ENCODE results near the gene ABI3BP. TPM values are rescaled to one million over a fixed set of nuclear protein-coding genes. Genes with fewer than 3 reads are reported as not detected.

ABI3BP gene
- total RNA-seq, 1 experiment from 2014 or later, result 5.2 TPM

- intact Hi-C loops (cut with micrococcal nuclease; ENCODE audit: unreplicated experiment), result no loop called here
- no peak overlapping the region for H3K27ac Mint-ChIP-seq (ENCODE audit: unreplicated experiment)
- no peaks in the 10 kb centered on the region for H3K36me3 Mint-ChIP-seq (ENCODE audit: insufficient read depth, unreplicated experiment)
- H3K4me1 Mint-ChIP-seq (ENCODE audit: low read depth, unreplicated experiment), result no peaks in the 10 kb centered on the region
- peaks cover 2% of the 10 kb centered on the region for H3K9me3 Mint-ChIP-seq (ENCODE audit: low read depth, unreplicated experiment)
- CTCF ChIA-PET, result no interaction called here
- DNase-seq, result no peak
- no TSS peak for BruUV-seq (replicated peaks)
- no peaks in the 10 kb centered on the region for H3K27me3 Mint-ChIP-seq (ENCODE audit: unreplicated experiment)
- no peak for TF ChIP-seq CTCF (IDR thresholded peaks at IDR 0.05; ENCODE audit: unreplicated experiment)
- H3K4me3 Mint-ChIP-seq (ENCODE audit: low read depth, unreplicated experiment), result no peak overlapping the region
These were observed 213.1 kb downstream of the ABI3BP start for GRCh38 chr3:100780071-100780622.

- no peak for DNase-seq
- H3K27ac Mint-ChIP-seq (ENCODE audit: unreplicated experiment), result no peak overlapping the region
- CTCF ChIA-PET, result no interaction called here
These were observed 213.7 kb downstream of the ABI3BP start for GRCh38 chr3:100779480-100779879.

GRCh38 chr3:100777271-100777670 is 215.9 kb downstream of the ABI3BP start:
- CTCF ChIA-PET, result no interaction called here
- no peak for TF ChIP-seq CTCF (IDR thresholded peaks at IDR 0.05; ENCODE audit: unreplicated experiment)
- no peak overlapping the region for H3K27ac Mint-ChIP-seq (ENCODE audit: unreplicated experiment)
- no peaks in the 10 kb centered on the region for H3K9me3 Mint-ChIP-seq (ENCODE audit: low read depth, unreplicated experiment)
- H3K4me3 Mint-ChIP-seq (ENCODE audit: low read depth, unreplicated experiment), result no peak overlapping the region
- no TSS peak for BruUV-seq (replicated peaks)
- no peak for DNase-seq
- intact Hi-C loops (cut with micrococcal nuclease; ENCODE audit: unreplicated experiment), result no loop called here
- no peaks in the 10 kb centered on the region for H3K27me3 Mint-ChIP-seq (ENCODE audit: unreplicated experiment)
- H3K36me3 Mint-ChIP-seq (ENCODE audit: insufficient read depth, unreplicated experiment), result no peaks in the 10 kb centered on the region
- H3K4me1 Mint-ChIP-seq (ENCODE audit: low read depth, unreplicated experiment), result no peaks in the 10 kb centered on the region

More at GRCh38 chr3:100779480-100779879, 213.7 kb downstream of the ABI3BP start:
- H3K4me3 Mint-ChIP-seq (ENCODE audit: low read depth, unreplicated experiment), result no peak overlapping the region
- no peaks in the 10 kb centered on the region for H3K27me3 Mint-ChIP-seq (ENCODE audit: unreplicated experiment)
- H3K4me1 Mint-ChIP-seq (ENCODE audit: low read depth, unreplicated experiment), result no peaks in the 10 kb centered on the region
- no peaks in the 10 kb centered on the region for H3K36me3 Mint-ChIP-seq (ENCODE audit: insufficient read depth, unreplicated experiment)
- intact Hi-C loops (cut with micrococcal nuclease; ENCODE audit: unreplicated experiment), result no loop called here
- BruUV-seq (replicated peaks), result no TSS peak
- TF ChIP-seq CTCF (IDR thresholded peaks at IDR 0.05; ENCODE audit: unreplicated experiment), result no peak
- no peaks in the 10 kb centered on the region for H3K9me3 Mint-ChIP-seq (ENCODE audit: low read depth, unreplicated experiment)

GRCh38 chr3:100776746-100777145 is 216.5 kb downstream of the ABI3BP start:
- Mint-ChIP-seq H3K4me3 (ENCODE audit: low read depth, unreplicated experiment) (no peak overlapping the region), H3K27ac (ENCODE audit: unreplicated experiment) (no peak overlapping the region), H3K4me1 (ENCODE audit: low read depth, unreplicated experiment) (no peaks in the 10 kb centered on the region), H3K36me3 (ENCODE audit: insufficient read depth, unreplicated experiment) (no peaks in the 10 kb centered on the region), H3K9me3 (ENCODE audit: low read depth, unreplicated experiment) (no peaks in the 10 kb centered on the region), H3K27me3 (ENCODE audit: unreplicated experiment) (no peaks in the 10 kb centered on the region)
- intact Hi-C loops (cut with micrococcal nuclease; ENCODE audit: unreplicated experiment), result no loop called here
- CTCF ChIA-PET, result no interaction called here
- DNase-seq, result peak; percentile 7
- TF ChIP-seq CTCF (IDR thresholded peaks at IDR 0.05; ENCODE audit: unreplicated experiment), result no peak
- no TSS peak for BruUV-seq (replicated peaks)

Data from Calu3 (cell line).